ENCODE results near the gene RAD51B.
"Not testable (repeated sequence)": the region's sequence is repeated elsewhere in the genome, so short reads cannot be mapped to it uniquely, and the experiment has no call there.

Gene RAD51B

DNA sequence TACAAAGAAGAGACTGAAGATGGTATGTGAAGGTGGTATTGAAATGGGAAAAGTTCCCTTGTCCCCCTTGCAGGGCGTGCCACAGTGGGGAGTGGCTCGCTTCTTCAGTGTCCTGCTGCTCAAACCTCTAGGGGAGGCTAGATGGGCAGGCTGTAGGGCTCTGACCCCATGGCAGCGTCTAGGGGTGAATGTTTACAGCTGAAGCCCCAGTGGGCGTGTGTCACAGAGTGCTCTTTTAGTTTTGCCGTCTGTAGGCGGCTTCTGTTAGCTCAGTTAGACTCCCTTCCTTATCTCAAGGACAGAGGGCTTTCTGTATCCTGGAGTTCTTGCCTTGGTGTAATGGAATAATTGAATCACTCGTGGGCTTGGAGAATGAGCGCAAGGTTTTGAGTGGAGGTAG, 266.2 kb downstream of the RAD51B start:
- DNase-seq, result no peak

DNA sequence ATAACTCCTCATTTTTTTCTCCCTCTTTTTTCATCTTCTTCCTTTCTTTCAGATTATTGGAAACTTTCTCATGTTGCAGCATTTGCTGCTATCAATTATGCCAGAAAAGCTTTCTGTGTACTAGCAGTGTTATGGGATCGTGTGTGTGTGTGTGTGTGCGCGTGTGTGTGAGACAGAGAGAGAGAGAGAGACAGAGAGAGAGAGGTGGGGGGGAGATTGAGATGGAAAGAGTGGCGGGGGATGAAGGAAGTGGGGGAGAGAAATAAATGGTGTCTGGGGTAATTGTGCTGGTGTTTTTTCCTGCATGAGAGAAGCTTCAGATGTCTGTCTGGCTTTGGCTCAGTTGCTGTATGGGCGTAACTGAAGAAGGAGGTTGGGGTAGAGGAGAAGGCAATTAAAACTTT, 268.9 kb downstream of the RAD51B start:
- DNase-seq, result no peak

DNA sequence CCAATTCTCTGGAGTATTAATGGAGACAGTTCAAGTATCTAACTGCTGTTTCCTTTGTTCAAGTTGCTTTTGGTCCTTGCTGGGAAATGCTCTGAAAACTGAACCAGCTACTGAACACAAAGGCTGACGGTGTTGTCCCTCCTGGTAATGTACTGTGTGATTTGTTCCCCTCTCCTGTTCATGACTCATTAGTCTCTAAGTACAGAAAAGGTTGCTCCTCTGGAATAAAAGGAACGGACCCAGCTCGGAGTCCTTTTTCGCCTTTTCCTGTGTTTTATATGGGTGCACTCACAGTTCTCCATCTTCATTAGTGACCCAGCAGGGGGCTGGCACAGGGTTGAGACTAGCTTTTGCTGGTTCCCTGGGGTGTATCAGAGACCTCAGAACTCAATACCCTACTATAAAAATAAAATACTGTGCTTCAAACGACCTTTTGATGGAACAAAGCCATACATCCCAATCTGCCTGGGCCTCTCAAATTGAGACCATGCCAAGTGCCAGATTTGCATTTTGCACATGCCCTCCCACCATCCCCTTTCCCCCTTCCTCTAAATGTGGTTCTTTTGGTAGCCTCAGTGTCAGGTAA, 269.7 kb downstream of the RAD51B start:
- no peak for DNase-seq

DNA sequence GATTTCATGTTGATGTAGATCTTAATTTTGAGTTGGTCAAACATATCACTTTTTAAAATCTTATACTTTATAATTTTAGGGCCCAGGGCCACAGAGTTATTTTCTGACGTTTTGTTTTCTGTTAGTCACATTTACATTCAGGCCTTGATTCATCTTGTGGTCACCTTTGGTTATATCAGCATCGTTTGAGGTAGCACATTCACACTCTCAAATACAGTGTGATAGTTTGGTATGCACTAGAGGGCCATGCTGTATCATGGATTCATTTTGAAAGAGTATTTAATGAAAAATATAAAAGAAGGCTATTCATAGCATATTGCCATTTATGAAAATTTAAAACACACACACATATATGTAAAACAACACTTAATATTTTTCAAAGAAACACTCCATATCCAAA, 274.6 kb downstream of the RAD51B start:
- no peak for DNase-seq

DNA sequence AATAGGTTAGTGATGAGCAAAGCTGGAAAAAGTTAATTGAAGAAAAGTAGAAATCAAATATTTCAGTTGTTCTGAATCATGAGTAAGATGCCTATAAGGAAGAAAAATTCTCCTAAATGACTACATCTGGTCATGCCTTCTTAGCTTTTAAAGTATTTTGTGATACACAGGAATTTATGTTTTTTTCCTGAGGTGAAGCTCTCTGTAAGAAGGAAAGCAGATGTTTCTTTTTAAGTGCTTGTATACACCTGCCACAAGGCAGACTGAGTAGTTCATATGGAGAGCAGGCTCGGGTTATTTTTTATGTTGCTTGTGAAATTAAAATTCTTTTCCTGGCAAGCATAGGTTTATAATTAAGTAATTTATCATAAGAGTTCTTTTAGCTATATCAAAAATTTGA, 275.2 kb downstream of the RAD51B start:
- no peak for DNase-seq

DNA sequence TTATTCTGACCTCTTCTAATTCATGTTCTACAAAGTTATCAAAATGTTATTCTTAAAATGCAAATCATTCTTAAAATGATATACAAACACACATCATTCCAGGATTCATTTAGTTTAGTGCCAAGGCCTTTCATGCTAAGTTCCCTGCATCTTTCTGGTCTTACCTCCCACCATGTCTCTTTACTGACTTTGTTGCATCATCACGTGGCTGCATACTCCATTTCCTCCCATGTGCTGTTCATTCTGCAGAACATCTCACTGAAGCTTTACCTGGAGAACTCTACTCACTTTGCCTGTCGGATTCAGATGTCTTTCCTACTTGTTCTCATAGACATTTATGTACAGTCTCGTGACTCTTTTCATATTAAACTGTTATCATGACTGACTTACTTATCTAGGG, 278.1 kb downstream of the RAD51B start:
- DNase-seq, result no peak

DNA sequence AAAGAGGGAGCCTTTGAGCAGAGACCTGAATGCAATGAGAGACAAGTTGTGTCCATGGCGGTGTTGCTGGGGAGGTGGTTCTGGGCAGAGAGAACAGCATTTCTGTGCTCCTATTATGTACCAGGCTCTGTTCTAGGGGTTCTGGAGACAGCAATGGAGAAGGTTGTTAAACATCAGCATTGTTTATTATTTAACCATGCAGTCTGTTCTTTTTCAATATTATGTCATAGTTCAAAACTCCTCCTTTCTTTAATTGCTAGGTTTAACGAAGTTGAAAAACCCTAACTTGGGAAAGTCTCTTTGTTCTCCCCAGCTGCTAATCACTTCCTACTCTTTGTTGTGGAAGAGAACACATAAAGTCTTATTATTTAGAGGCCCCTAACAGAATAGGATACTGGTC, 279.3 kb downstream of the RAD51B start:
- no peak for DNase-seq

DNA sequence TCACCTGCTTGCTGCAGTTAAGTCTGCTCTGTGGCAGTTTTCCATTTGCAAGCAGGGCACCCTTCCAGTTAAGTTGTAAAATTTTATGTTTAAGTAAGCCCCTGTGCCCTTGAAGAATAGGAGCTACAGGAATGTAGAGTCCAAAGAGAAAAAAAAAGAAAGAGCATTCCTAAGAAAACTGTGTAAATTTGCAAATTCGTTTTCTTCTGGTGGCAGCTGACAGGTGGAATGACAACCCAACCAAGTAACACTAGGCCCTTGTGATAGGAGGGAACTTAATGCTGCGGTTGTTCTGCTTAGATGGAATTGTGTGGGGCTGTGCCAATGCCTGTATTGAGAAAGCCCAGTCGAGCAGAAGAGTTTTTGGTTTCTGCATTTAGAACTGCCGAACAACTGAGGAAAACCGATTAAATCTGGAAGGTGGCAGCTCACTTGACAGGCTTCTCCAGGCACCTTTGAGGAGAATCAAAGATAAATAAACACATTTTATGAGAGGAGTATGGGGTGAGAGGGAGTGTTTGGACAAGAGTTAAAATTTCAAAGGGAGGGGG, 280.0 kb downstream of the RAD51B start:
- DNase-seq, result no peak

DNA sequence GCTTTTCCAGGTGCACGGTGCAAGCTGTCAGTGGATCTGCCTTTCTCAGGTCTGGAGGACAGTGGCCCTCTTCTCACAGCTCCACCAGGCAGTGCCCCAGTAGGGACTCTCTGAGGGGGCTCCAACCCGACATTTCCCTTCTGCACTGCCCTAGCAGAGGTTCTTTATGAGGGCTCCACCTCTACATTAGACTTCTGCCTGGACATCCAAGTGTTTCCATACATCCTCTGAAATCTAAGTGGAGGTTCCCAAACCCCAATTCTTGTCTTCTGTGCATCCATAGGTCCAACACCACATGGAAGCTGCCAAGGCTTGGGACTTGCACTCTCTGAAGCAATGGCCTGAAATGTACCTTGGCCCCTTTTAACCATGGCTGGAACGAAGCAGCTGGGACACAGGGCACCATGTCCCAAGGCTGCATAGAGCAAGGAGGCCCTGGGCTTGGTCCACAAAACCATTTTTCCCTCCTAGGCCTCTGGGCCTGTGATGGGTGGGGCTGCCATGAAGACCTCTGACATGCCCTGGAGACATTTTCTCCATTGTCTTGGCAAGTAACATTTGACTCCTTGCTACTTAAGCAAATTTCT, 282.2 kb downstream of the RAD51B start:
- DNase-seq, result not testable (repeated sequence)

DNA sequence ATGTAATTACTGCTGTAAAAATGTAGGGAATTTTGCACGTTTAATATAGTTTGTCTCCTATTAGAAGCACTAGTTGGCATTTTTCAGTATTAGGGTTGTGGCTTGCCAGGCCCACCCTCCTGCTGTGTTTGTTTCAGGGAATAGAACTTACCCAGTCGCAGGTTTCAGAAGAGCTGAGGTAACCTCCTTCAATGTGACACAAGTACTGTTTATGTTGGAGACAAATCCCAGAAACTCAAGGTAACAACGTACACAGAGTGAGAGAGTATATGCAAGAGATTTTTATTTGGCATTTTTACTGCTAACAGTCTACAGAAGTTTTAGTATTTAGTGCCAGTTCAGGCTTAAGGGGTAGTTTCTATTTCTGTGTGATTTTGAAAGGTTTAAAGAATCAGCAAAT, 284.3 kb downstream of the RAD51B start:
- DNase-seq, result no peak

DNA sequence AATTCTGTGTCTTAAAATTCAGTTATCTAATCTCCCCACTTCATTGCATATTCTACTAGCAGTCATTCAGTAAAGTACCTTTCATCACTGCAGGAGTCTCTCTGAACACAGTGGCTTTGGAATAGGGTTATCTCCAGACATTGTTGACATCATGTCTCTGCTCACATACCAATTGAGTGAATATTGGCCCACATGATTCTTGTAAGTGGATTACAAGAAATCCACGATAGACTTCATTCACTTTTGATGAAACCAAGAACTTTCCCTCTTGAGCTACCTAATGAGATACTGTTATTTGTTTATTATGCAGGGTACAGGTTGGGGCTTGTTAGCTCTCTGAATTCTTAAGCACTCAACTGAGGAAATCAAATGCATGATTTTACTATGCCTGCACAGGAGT, 284.9 kb downstream of the RAD51B start:
- no peak for DNase-seq

DNA sequence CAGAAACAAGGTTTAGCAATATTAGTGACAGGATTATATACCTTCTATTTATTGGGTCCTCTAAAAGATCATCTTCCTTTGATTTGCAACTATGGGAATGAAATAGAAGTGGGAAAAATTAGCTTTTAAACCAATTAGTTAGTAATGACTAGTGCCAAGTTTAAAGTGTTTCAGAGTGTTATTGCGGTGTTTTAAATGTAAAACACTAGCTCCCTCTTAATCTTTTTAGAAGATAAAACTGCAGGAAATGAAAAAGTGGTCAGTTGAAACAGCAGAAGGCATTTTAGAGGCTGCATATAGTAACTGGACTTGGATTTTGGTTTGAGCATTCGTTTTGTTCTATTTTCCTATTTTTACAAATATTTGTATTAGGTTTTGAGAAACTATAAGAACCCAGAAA, 286.2 kb downstream of the RAD51B start:
- no peak for DNase-seq

DNA sequence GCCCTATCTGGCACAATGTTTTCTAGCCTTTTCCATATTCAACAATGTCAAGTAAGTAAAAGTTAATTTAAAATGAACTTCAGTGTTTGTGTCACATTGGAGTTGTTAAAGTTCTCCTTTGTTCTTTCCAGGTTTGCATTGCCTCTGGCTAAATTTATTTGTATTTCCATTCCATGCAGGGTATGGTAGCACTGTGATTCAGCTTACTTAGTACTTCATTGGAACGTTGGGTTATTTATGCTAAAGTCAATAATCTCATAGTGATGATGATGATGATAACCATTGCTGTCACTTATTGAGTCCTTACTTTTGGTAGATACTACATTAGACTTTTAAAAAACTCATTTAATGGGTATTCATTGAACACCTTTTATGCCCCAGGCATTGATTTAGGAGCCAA, 286.9 kb downstream of the RAD51B start:
- DNase-seq, result no peak

DNA sequence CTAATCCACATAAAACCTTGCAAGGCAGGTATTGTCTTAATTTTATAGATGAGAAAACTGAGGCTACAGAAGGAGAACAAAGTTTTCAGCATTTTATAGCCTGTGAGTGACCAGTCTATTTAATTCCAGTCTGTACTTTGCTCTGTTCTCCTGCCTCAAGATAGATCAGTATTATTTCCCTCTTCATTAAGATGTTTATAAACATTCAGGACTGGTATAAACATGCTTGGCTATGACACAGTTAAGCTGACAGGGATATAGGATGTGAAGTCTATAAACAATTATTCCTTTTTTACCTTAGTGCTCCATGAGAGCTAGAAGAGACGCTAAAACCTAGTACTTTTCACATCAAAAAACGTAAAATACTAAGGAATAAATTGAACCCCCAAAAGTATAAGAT, 287.3 kb downstream of the RAD51B start:
- DNase-seq, result no peak

DNA sequence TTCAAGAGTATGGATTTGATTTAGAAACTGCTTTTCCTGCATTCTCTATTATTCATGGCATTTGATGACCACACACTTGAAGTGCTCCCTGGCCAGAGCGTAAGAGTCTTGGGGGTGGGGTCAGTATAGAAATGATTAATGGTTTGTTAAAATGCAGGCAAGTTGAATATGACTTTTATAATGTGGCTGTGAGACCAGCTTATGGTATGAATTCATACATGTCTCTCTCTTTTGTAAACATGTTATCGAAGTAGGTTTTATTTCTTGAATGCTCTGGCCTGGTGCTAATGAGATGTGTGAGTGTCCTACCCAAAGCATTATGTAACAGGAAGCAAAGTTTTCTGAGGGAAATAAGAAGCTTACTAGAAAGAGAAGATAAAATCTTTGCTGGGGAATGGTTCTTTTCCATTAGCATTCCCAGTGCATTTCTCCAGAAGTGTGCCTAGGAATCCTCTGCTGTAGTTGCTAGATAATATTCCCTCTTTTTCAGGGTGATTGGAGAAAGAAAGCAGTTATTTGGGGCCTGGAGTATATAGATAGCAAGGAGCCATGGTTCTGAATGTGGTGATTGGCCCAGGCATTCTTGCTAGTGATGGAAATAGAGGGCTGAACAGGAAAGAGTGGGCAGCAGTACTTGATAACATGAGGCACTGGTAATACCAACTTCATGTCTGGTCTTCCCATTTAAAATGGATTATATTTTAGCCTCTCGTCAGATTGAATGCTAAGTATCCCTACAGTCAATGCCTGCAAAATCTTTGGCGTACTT, 289.7 kb downstream of the RAD51B start:
- DNase-seq, result no peak

DNA sequence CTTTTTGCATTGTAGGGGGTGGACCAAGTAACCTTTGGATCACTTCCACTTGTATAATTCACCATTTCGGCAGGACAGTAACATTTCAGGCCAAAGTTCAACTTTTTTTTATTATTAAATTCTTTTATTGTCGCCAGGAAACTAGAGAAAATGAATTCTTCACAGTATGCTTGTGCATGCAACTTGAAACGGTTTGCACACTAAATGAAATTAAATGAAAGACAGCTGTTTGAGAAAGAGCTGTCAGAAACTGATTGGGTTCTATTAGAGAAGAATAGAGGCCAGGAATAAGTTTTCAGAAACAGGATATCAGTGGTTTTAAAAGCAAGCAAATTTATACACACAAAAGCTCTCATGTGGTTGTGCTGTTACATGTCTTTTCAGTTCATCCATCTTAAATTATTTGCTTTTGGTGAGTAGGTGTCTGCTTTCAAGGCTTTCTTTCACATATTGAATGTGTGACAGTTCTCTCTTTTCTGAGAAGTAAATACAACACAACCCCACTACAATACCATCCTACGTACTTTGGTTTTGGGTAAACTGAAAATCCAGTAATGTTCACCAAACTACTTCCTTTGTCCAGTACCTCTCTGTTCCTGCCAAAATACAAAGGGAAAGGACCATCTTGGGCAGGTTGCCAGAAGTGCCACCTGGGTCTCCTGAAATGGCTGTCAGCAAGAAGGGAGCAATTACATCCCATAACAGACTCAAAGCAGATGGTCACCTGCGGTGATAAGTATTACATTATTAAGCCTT, 291.7 kb downstream of the RAD51B start:
- DNase-seq, result no peak

DNA sequence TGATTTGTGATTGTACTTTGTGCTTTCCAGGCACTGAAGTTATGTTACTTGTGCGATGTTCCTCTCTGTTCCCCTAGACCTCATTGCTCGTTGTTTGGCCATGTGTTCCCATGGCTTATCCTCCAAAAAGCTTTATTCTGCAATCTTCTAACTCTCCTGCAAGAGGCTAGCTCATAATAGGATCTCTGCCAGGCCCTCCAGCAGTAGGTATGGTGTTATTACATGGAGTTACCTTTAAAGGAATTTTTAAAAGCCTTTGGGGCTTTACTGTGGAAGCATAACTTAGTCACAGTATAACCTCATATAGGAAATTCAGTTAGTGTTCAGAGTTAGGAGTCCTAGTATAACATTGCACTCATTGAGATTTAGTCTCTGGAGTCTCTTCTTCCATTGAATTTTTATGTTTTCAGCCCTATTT, 292.3 kb downstream of the RAD51B start:
- DNase-seq, result no peak

DNA sequence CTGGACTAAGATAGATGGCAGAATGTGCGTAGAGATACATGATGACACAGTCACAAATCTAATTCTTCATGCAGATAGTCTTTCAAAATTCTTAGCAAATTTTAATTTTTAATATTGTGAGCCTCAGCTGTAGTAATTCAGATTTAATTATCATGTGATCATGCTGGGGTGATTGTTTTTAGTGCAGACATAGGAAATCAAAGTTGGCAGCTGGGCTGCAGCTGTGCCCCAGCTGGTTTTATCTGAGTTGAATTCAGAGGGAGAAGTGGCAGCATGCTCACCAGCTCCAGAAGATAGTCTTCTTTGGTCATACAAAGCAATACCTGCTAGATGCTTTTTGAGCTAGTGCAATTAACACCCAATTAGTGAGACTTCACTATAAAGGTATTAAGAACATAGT, 292.9 kb downstream of the RAD51B start:
- no peak for DNase-seq

DNA sequence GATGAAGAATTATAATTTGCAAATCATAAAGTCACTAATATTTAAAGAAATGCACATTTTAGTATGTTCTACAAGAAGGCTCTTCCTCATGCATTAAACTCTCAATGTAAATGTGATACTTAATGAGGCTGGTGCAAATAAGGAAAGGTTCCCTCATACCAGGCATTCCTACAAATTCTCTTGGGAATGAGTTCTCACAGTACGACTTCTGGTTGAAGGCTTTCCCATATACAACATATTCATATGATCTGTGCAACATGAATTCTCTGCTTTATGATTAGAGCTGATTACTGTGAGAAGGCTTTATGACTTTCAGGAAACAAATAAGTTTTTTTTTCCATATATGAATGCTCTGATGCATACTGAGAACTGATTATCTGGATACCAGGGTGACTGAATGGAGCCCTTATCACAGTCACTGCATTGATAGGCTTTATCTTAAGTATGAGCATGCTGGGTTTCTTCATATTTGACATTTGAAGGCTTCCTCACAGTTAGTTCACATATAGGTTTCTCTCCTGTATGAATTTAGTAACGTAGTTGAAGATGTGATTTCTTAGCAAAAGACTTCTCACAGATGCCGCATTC, 293.9 kb downstream of the RAD51B start:
- DNase-seq, result no peak

DNA sequence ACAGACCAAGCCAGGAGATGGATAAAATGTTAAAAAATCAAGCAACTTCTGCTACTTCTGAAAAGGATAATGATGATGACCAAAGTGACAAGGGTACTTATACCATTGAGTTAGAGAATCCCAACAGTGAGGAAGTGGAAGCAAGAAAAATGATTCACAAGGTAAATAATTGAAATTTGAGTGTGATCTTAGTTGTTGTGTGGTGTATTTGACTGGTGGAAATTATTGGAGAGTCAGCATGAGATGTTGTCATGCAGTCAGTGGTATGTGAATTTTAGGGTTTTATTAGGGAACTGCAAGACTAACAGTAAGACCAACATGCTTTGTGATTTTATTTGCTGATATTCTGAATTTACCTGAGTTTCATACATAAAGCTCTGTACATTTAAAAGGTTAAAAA, 296.4 kb downstream of the RAD51B start:
- not testable (repeated sequence) for DNase-seq

DNA sequence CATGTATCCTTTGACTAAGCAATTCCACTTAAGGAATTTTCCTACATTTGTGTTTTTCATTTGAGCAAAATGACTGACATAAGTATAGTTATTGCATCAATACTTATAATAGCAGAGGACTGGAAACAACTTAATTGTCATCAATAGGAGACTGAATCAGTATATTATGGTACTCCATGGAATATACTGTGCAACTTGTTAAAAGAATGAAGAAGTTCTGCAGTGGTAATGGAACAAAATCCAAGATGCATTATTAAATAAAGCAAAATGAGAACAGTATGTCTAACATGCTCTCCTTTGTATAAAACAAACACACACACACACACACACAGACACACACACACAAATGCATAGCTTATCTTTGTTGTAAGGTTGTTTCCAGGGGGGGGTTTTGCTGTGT, 303.1 kb downstream of the RAD51B start:
- no peak for DNase-seq

DNA sequence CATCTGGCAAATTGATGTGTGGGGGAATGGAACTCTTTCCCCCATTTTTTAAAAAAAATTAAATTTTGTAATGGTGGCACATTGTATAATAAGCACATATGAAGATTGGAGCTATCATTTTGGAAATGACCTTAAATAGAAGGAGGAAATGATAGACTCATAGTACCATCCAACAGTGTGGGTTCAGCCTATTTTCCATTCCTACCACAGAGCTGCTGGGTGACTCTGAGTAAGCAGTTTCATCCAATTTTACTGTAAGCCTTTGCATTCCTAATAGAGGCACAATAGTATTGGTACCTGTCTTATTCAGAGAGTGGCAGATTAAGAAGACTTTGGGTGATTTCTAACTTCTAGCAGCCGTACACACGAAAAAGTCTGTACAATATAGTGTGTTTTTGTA, 304.5 kb downstream of the RAD51B start:
- no peak for DNase-seq
